Thoracic aorta (tissue), 2 donors: Measurements from ENCODE around the gene PTGIS. TPM values are rescaled to one million over a fixed set of nuclear protein-coding genes. Genes with fewer than 3 reads are reported as not detected.

Source experiments
- ATAC-seq: fragments of 150-250 bp; one replicate; pipeline ENCODE4 v1.8.0; 2017; ENCODE audit warnings: low read depth; ENCODE audit not compliant: insufficient number of reproducible peaks, low FRiP score
- DNase-seq: peaks from one replicate; pipeline ENCODE4 v3.0.0-alpha.2; 2020; ENCODE audit warnings: low spot score
- H3K27ac ChIP-seq, 2 donors: fragments of 200-600 bp; sonication (generic); 1 replicate in 1 of 2; 2 replicates in 1 of 2; pipeline ENCODE4 v1.5.1; 2016; ENCODE audit warnings: mild to moderate bottlenecking in 2 of 2, moderate library complexity in 2 of 2
- H3K27me3 ChIP-seq: fragments of 200-600 bp; sonication (generic); replicated peaks from 2 replicates; pipeline ENCODE4 v1.6.0; 2016; ENCODE audit warnings: mild to moderate bottlenecking; ENCODE audit not compliant: insufficient read depth
- H3K36me3 ChIP-seq: fragments of 200-600 bp; sonication (generic); one replicate; pipeline ENCODE4 v1.5.1; 2016
- H3K4me1 ChIP-seq, 2 donors: fragments of 200-600 bp; sonication (generic); 1 replicate in 1 of 2; 2 replicates in 1 of 2; pipeline versions ENCODE4 v1.5.1 to v1.6.0; 2016; ENCODE audit warnings: low read depth in 2 of 2, mild to moderate bottlenecking in 1 of 2; ENCODE audit not compliant: control insufficient read depth in 1 of 2
- H3K4me3 ChIP-seq: fragments of 200-600 bp; sonication (generic); 2 replicates; pipeline ENCODE4 v1.5.1; 2016; ENCODE audit warnings: mild to moderate bottlenecking
- H3K9me3 ChIP-seq: fragments of 200-600 bp; sonication (generic); 2 replicates; pipeline ENCODE4 v1.5.1; 2016
- CTCF ChIP-seq: fragments of 200-600 bp; sonication (generic); IDR thresholded peaks from one replicate; pipeline ENCODE4 v1.5.1; 2019; ENCODE audit warnings: antibody characterized with exemption
- total RNA-seq, 2 donors: library from RNA; depleted of rRNA; stranded (reverse); fragments of >200 nt; gene quantifications; one replicate each; pipeline versions ENCODE4 v1.1.0 to v1.2.3, GENCODE V29; 2016

PTGIS gene
- total RNA-seq, 2 donors from 2014 or later: 397 to 465 TPM

GRCh38 chr20:49470922-49471321 lies 97.0 kb downstream of the PTGIS start:
- TF ChIP-seq CTCF: no peak
- ATAC-seq: no peak
- H3K4me1 ChIP-seq: no peaks in the 10 kb centered on the region

GRCh38 chr20:49469060-49469459 lies 98.9 kb downstream of the PTGIS start:
- ATAC-seq (no peak), DNase-seq (no peak)
- TF ChIP-seq CTCF: no peak
- no peak overlapping the region for H3K27ac ChIP-seq
- H3K36me3 ChIP-seq: no peaks in the 10 kb centered on the region
- H3K4me3 ChIP-seq: no peak overlapping the region
- H3K9me3 ChIP-seq: no peaks in the 10 kb centered on the region
- no peaks in the 10 kb centered on the region for H3K27me3 ChIP-seq
- H3K4me1 ChIP-seq: no peaks in the 10 kb centered on the region

More at GRCh38 chr20:49470922-49471321, 97.0 kb downstream of the PTGIS start:
- no peaks in the 10 kb centered on the region for H3K9me3 ChIP-seq
- H3K4me3 ChIP-seq: no peak overlapping the region
- H3K27me3 ChIP-seq: no peaks in the 10 kb centered on the region
- DNase-seq: no peak
- H3K27ac ChIP-seq: no peak overlapping the region
- no peaks in the 10 kb centered on the region for H3K36me3 ChIP-seq

- no peaks in the 10 kb centered on the region for H3K4me1 ChIP-seq
- TF ChIP-seq CTCF: no peak
- no peak overlapping the region for H3K4me3 ChIP-seq
- no peak for ATAC-seq
- H3K36me3 ChIP-seq: no peaks in the 10 kb centered on the region
- H3K27ac ChIP-seq: no peak overlapping the region
- H3K27me3 ChIP-seq: no peaks in the 10 kb centered on the region
- no peak for DNase-seq
- H3K9me3 ChIP-seq: no peaks in the 10 kb centered on the region
Measured at GRCh38 chr20:49468412-49468811, 99.5 kb downstream of the PTGIS start.

DNA sequence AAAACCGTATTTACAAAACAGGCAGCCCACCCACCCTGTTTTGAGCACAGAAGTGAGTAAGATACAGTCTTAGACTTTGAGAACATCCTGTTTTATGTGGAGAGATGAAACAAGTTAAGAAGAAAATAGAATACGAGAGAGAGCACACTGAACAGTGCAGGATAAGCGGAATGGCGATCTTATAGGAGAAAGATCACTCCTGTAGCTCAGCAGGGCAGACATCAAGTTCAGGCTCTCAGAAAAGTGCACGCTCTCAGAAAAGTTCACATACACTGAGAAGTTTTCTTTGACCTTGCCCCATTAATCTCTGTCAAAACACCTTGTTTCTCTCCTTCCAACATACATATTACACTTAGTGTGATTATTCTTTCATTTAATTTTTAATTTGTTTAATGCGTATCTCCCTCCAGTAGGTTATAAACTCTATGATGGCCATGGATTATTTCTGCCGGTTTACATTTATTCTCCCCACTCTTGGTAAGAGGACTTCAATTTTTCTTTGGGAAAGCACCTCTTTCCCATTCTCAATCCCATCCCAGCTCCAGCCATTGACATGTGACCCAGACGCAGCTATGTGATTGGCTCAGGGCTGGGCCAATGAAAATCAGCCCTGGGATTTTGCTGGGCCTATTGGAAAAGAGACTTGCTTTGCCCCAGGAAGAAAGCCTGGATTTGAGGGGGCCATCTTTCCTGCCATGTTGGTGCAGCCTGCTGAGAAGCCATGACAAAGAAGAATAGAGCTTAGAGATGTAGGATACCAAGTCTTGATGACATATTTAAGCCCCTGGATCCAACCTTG lies 101.6 kb downstream of the PTGIS start:
- Histone ChIP-seq H3K9me3 (no peaks in the 10 kb centered on the region), H3K27ac (no peak overlapping the region), H3K36me3 (no peaks in the 10 kb centered on the region), H3K4me3 (no peak overlapping the region), H3K4me1 (no peaks in the 10 kb centered on the region), H3K27me3 (no peaks in the 10 kb centered on the region)
- TF ChIP-seq CTCF: no peak
- ATAC-seq (no peak), DNase-seq (no peak)

- no peaks in the 10 kb centered on the region for H3K27me3 ChIP-seq
- TF ChIP-seq CTCF: no peak
- H3K4me1 ChIP-seq: no peaks in the 10 kb centered on the region
- DNase-seq: no peak
- no peak overlapping the region for H3K27ac ChIP-seq
- no peaks in the 10 kb centered on the region for H3K36me3 ChIP-seq
- no peak overlapping the region for H3K4me3 ChIP-seq
- no peak for ATAC-seq
- no peaks in the 10 kb centered on the region for H3K9me3 ChIP-seq
Measured at GRCh38 chr20:49464556-49464955, 103.4 kb downstream of the PTGIS start.
